GM23338 (cell line): ENCODE measurements around the gene NPY4R. TPM values are rescaled to one million over a fixed set of nuclear protein-coding genes. Genes with fewer than 3 reads are reported as not detected.
A peak's percentile ranks its signal among the peaks of the same experiment; 100 is the strongest.
"Not testable (repeated sequence)": the region's sequence is repeated elsewhere in the genome, so short reads cannot be mapped to it uniquely, and the experiment has no call there.

Experiments used
- ATAC-seq: fragments of 200-7000 bp; cut with Tn5 transposase; 3 replicates; pipeline ENCODE4 v1.9.1; 2020
- DNase-seq: peaks from one replicate; pipeline ENCODE4 v3.0.0-alpha.2; 2015; ENCODE audit warnings: low spot score
- H2AFZ ChIP-seq: fragments of 200-600 bp; sonication (generic); 2 replicates; pipeline ENCODE4 v1.8.0; 2016; ENCODE audit warnings: antibody characterized with exemption, mild to moderate bottlenecking, moderate library complexity
- H3F3A ChIP-seq: fragments of 200-600 bp; sonication (generic); replicated peaks from 2 replicates; pipeline ENCODE4 v1.8.0; 2017; ENCODE audit warnings: antibody characterized with exemption, mixed run types, low read depth
- H3K27ac ChIP-seq: fragments of 200-600 bp; sonication (generic); 2 replicates; pipeline ENCODE4 v1.6.1; 2016; ENCODE audit warnings: low read depth
- H3K27me3 ChIP-seq: fragments of 200-600 bp; sonication (generic); 2 replicates; pipeline ENCODE4 v1.8.0; 2016; ENCODE audit warnings: mild to moderate bottlenecking, mixed run types, moderate library complexity; ENCODE audit not compliant: insufficient read depth
- H3K36me3 ChIP-seq: fragments of 200-600 bp; sonication (generic); 2 replicates; pipeline ENCODE4 v1.8.0; 2016; ENCODE audit warnings: mild to moderate bottlenecking; ENCODE audit not compliant: insufficient read depth
- H3K4me1 ChIP-seq: fragments of 200-600 bp; sonication (generic); 2 replicates; pipeline ENCODE4 v1.8.0; 2016; ENCODE audit warnings: mild to moderate bottlenecking, moderate library complexity; ENCODE audit not compliant: insufficient read depth
- H3K4me2 ChIP-seq: fragments of 200-600 bp; sonication (generic); 2 replicates; pipeline ENCODE4 v1.7.1; 2017; ENCODE audit warnings: mixed run types
- H3K4me3 ChIP-seq: fragments of 200-600 bp; sonication (generic); 2 replicates; pipeline ENCODE4 v1.6.1; 2016; ENCODE audit warnings: mixed run types
- H3K79me2 ChIP-seq: fragments of 200-600 bp; sonication (generic); replicated peaks from 2 replicates; pipeline ENCODE4 v1.8.0; 2017; ENCODE audit warnings: mild to moderate bottlenecking; ENCODE audit not compliant: insufficient read depth
- H3K9me2 ChIP-seq: fragments of 200-600 bp; sonication (generic); 2 replicates; pipeline ENCODE4 v1.8.0; 2017; ENCODE audit not compliant: insufficient read depth
- H4K20me1 ChIP-seq: fragments of 200-600 bp; sonication (generic); replicated peaks from 2 replicates; pipeline ENCODE4 v1.8.0; 2017; ENCODE audit warnings: mild to moderate bottlenecking; ENCODE audit not compliant: insufficient read depth
- H3K27ac Mint-ChIP-seq: 2 replicates; pipeline ENCODE4 v1.8.0; 2020; ENCODE audit warnings: inconsistent platforms, mild to moderate bottlenecking, moderate library complexity, mixed read lengths
- H3K27me3 Mint-ChIP-seq: 3 replicates; pipeline ENCODE4 v1.8.0; 2022; ENCODE audit warnings: low read depth, mild to moderate bottlenecking, moderate library complexity, mixed read lengths, inconsistent platforms; ENCODE audit not compliant: insufficient read depth, poor library complexity
- H3K36me3 Mint-ChIP-seq: 3 replicates; pipeline ENCODE4 v1.8.0; 2021; ENCODE audit warnings: low read depth, mild to moderate bottlenecking, inconsistent platforms, moderate library complexity, mixed read lengths
- H3K4me1 Mint-ChIP-seq: 3 replicates; pipeline ENCODE4 v1.8.0; 2020; ENCODE audit warnings: mild to moderate bottlenecking, inconsistent platforms, mixed read lengths
- H3K4me3 Mint-ChIP-seq: 3 replicates; pipeline ENCODE4 v1.8.0; 2021; ENCODE audit warnings: moderate library complexity, mild to moderate bottlenecking, inconsistent platforms, mixed read lengths
- H3K9me3 Mint-ChIP-seq: 3 replicates; pipeline ENCODE4 v1.8.0; 2020; ENCODE audit warnings: moderate library complexity, mild to moderate bottlenecking, inconsistent platforms, mixed read lengths
- polyA plus RNA-seq: library from polyadenylated mRNA; unstranded; fragments of >200 nt; fragmentation: Nextera tagmentation; extraction: Ambion mirVana; gene quantifications from 2 replicates; pipeline ENCODE4 v1.2.1, GENCODE V29; 2016
- total RNA-seq: library from RNA; depleted of rRNA; stranded (reverse); fragments of >200 nt; shearing (Covaris generic); gene quantifications from 2 replicates; pipeline ENCODE4 v1.2.3, GENCODE V29; 2014

NPY4R gene
- total and polyA plus RNA-seq, 2 experiments from 2014 or later: not detected

DNA sequence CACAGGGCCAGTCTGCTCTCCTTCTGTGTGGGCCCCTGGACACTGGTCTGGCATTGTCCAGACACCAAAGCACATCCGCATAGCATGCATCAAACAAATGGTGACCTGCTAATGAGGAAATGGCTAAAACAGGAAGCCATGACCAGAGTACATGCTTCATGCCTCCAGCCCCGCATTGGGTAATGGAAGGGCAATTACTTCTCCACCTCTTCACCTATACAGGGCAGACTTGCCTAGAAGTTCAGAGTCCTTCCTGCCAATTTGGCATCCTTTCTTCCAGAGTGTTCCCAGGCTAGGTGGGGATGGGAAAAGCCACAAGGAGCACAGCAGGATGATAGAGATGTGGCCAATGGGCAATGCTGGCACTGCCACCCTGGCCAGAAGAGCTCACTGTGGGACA is 32.1 kb upstream of the NPY4R start:
- H3K27me3 Mint-ChIP-seq, ATAC-seq, H3K4me3 Mint-ChIP-seq: not testable (repeated sequence)

GRCh38 chr10:46497401-46497800 is 31.6 kb upstream of the NPY4R start:
- not testable (repeated sequence) for H3K9me2 ChIP-seq, H3K27me3 ChIP-seq, H3K4me1 ChIP-seq, H3K27me3 Mint-ChIP-seq, H4K20me1 ChIP-seq, H3K27ac Mint-ChIP-seq, H3F3A ChIP-seq, DNase-seq, H3K4me3 ChIP-seq, H3K4me1 Mint-ChIP-seq, H3K4me3 Mint-ChIP-seq, H3K9me3 Mint-ChIP-seq, H3K36me3 Mint-ChIP-seq, H3K79me2 ChIP-seq, ATAC-seq, H3K27ac ChIP-seq, H3K4me2 ChIP-seq, H3K36me3 ChIP-seq, H2AFZ ChIP-seq

More for the DNA sequence above, 32.1 kb upstream of the NPY4R start:
- not testable (repeated sequence) for H3K27me3 ChIP-seq, DNase-seq, H4K20me1 ChIP-seq, H3K36me3 ChIP-seq, H3K4me3 ChIP-seq, H2AFZ ChIP-seq, H3K4me2 ChIP-seq, H3K36me3 Mint-ChIP-seq, H3K4me1 Mint-ChIP-seq, H3K27ac ChIP-seq, H3K79me2 ChIP-seq, H3K9me3 Mint-ChIP-seq, H3K4me1 ChIP-seq, H3K9me2 ChIP-seq, H3K27ac Mint-ChIP-seq, H3F3A ChIP-seq

- not testable (repeated sequence) for H3K79me2 ChIP-seq, H3K27me3 Mint-ChIP-seq, H2AFZ ChIP-seq, H3K36me3 Mint-ChIP-seq, H3K4me1 Mint-ChIP-seq, H3F3A ChIP-seq, H4K20me1 ChIP-seq, H3K4me3 ChIP-seq, H3K27ac Mint-ChIP-seq, H3K4me2 ChIP-seq, H3K9me2 ChIP-seq, H3K4me3 Mint-ChIP-seq, H3K36me3 ChIP-seq, H3K4me1 ChIP-seq, H3K9me3 Mint-ChIP-seq, DNase-seq, H3K27me3 ChIP-seq, H3K27ac ChIP-seq
- ATAC-seq: peak; percentile 80
These were observed 25.8 kb upstream of the NPY4R start for GRCh38 chr10:46491364-46492114.

DNA sequence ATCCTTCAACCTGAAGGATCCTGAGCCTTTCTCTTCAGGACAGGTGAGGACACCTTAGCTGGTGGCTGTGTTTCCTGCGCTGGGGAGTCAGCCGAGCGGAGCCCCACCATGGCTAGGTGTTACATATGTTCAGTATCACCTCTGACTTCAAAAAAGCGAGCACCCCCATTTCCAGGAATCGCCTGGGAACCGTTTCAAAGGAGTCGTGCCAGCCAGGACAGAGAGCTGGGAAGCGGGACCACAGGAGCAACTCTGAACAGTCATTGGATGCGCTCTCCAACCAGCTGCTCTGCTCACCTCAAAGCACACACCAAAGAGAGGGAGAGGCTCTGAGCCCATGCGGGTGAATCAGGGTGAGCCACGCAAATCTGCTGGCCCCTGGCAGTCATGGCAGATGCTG is 24.5 kb upstream of the NPY4R start:
- H3K79me2 ChIP-seq, H3K36me3 ChIP-seq, H3K27me3 ChIP-seq, H3K4me1 Mint-ChIP-seq, H3K4me3 Mint-ChIP-seq, H3K9me3 Mint-ChIP-seq, H3K4me2 ChIP-seq, H3K9me2 ChIP-seq, H3K4me1 ChIP-seq, H3K27ac ChIP-seq, H3F3A ChIP-seq, DNase-seq, H3K36me3 Mint-ChIP-seq, H3K4me3 ChIP-seq, H4K20me1 ChIP-seq, H2AFZ ChIP-seq, H3K27ac Mint-ChIP-seq, H3K27me3 Mint-ChIP-seq: not testable (repeated sequence)
- peak; percentile 44 for ATAC-seq

GRCh38 chr10:46486459-46486858 is 20.7 kb upstream of the NPY4R start:
- not testable (repeated sequence) for H3K4me1 Mint-ChIP-seq, H3K9me3 Mint-ChIP-seq, H3K27ac Mint-ChIP-seq, H3K4me1 ChIP-seq, DNase-seq, H4K20me1 ChIP-seq, H3F3A ChIP-seq, H2AFZ ChIP-seq, H3K27ac ChIP-seq, H3K4me2 ChIP-seq, H3K79me2 ChIP-seq, H3K27me3 Mint-ChIP-seq, H3K27me3 ChIP-seq, H3K4me3 Mint-ChIP-seq, H3K9me2 ChIP-seq, H3K36me3 ChIP-seq, ATAC-seq, H3K4me3 ChIP-seq, H3K36me3 Mint-ChIP-seq

DNA sequence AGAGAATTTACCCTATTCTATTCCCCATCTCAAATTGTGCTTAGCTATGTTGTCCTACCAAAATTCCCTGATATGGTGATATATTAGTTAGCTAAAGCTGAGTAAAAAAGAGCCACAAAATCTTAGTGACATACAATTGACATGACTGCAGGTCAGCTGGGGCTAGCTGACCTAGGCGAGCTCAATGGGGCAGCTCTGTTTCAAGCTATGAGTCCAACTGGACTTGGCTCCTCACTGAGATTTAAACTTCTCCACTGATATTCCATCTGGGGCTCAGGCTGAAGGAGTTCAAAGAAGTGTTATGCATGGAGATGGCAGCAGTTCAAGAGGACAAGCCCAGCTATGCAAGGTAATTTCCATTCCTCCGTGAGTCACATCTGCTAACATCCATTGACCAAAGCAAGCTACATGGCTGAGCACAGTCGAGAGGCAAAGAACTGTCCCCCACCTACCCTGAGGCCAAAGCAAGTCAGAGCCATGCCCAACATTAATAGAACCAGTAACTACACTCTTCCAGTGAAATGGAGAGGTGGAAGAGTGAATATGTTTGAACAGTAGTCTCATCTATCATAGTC is 9.1 kb upstream of the NPY4R start:
- not testable (repeated sequence) for H3K4me1 Mint-ChIP-seq, H3K27ac ChIP-seq, H3K27me3 Mint-ChIP-seq, H3K4me3 Mint-ChIP-seq, H3K9me3 Mint-ChIP-seq, DNase-seq, ATAC-seq, H4K20me1 ChIP-seq, H3K79me2 ChIP-seq, H3K4me2 ChIP-seq, H2AFZ ChIP-seq, H3K4me1 ChIP-seq, H3K4me3 ChIP-seq, H3K27ac Mint-ChIP-seq, H3K36me3 ChIP-seq, H3K9me2 ChIP-seq, H3K36me3 Mint-ChIP-seq, H3K27me3 ChIP-seq, H3F3A ChIP-seq
